Breast epithelium (tissue), 4 donors: ENCODE measurements around the gene C1R. TPM values are rescaled to one million over a fixed set of nuclear protein-coding genes. Genes with fewer than 3 reads are reported as not detected.

Source experiments
- DNase-seq, 2 donors: peaks; one replicate each; pipeline ENCODE4 v3.0.0-alpha.2; 2019; ENCODE audit warnings: low spot score in 2 of 2
- H3K27ac ChIP-seq, 2 donors: fragments of 200-600 bp; sonication (generic) in 1 of 2; one replicate each; pipeline ENCODE4 v1.5.1; 2016 to 2019; ENCODE audit warnings: mild to moderate bottlenecking in 1 of 2
- H3K27me3 ChIP-seq, 2 donors: fragments of 200-600 bp; sonication (generic) in 1 of 2; one replicate each; pipeline versions ENCODE4 v1.5.1 to v1.6.0; 2017 to 2019; ENCODE audit warnings: control low read depth in 1 of 2, mild to moderate bottlenecking in 1 of 2
- H3K36me3 ChIP-seq: fragments of 200-600 bp; one replicate; pipeline ENCODE4 v1.5.1; 2019
- H3K4me1 ChIP-seq, 2 donors: fragments of 200-600 bp; sonication (generic); one replicate each; pipeline ENCODE4 v1.5.1; 2016 to 2019; ENCODE audit warnings: control low read depth in 1 of 2
- H3K4me3 ChIP-seq, 3 donors: fragments of 200-600 bp; sonication (generic); 1 replicate in 2 of 3; 2 replicates in 1 of 3; pipeline ENCODE4 v1.5.1; 2016 to 2019; ENCODE audit warnings: mild to moderate bottlenecking in 3 of 3, moderate library complexity in 2 of 3
- H3K9me3 ChIP-seq, 2 donors: fragments of 200-600 bp; sonication (generic) in 1 of 2; one replicate each; pipeline ENCODE4 v1.5.1; 2016 to 2019; ENCODE audit warnings: control low read depth in 1 of 2
- POLR2A ChIP-seq: fragments of 450-650 bp; IDR thresholded peaks from one replicate; pipeline ENCODE4 v1.6.1; 2016; ENCODE audit warnings: antibody characterized with exemption, mild to moderate bottlenecking, moderate library complexity
- POLR2AphosphoS5 ChIP-seq, 3 donors: sonication (generic); formaldehyde crosslinking; IDR thresholded peaks; one replicate each; pipeline ENCODE4 v1.6.1; 2017; ENCODE audit warnings: antibody characterized with exemption in 3 of 3
- intact Hi-C: fragments of 100-400 bp; cut with DNase I; formaldehyde crosslinking; loops from one replicate; pipeline ENCODE4 v1.15.1; 2023; ENCODE audit warnings: low total_unique reads
- total RNA-seq, 3 donors: library from RNA; depleted of rRNA; stranded (reverse); fragments of >200 nt; gene quantifications; one replicate each; pipeline ENCODE4 v1.1.0, GENCODE V29; 2016
- TF ChIP-seq, protein P1 (sequence below), 3 donors: fragments of 450-650 bp; IDR thresholded peaks; one replicate each; pipeline ENCODE4 v1.5.1; 2016 to 2017; ENCODE audit warnings: antibody characterized with exemption in 3 of 3, mild to moderate bottlenecking in 3 of 3, moderate library complexity in 3 of 3

Gene C1R
- total RNA-seq, 3 donors from 2014 or later, result 302 to 773 (median 582) TPM

DNA sequence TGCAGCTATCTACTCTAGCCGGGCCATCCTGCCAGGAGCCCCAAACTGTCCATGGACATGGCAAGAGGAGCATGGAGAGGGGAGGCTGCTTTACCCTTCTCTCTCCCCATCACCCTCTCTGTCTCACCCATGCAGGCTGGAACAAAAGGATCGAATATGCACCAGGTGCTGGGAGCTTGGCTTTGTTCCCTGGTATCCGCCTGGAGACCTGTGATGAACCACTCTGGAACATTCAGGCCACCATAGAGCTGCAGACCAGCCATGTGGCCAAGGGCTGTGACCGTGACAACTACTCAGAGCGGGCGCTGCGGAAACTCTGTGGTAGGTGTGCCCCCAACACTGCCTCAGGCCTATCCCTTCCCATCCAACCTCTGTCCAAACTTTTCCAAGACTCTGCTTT is 43.8 kb upstream of the C1R start:
- Histone ChIP-seq H3K36me3 (no peaks in the 10 kb centered on the region), H3K27ac (no peak overlapping the region), H3K4me1 (no peaks in the 10 kb centered on the region), H3K27me3 (no peaks in the 10 kb centered on the region), H3K4me3 (no peak overlapping the region), H3K9me3 (no peaks in the 10 kb centered on the region)
- intact Hi-C loops, result no loop called here
- TF ChIP-seq, protein P1, sequence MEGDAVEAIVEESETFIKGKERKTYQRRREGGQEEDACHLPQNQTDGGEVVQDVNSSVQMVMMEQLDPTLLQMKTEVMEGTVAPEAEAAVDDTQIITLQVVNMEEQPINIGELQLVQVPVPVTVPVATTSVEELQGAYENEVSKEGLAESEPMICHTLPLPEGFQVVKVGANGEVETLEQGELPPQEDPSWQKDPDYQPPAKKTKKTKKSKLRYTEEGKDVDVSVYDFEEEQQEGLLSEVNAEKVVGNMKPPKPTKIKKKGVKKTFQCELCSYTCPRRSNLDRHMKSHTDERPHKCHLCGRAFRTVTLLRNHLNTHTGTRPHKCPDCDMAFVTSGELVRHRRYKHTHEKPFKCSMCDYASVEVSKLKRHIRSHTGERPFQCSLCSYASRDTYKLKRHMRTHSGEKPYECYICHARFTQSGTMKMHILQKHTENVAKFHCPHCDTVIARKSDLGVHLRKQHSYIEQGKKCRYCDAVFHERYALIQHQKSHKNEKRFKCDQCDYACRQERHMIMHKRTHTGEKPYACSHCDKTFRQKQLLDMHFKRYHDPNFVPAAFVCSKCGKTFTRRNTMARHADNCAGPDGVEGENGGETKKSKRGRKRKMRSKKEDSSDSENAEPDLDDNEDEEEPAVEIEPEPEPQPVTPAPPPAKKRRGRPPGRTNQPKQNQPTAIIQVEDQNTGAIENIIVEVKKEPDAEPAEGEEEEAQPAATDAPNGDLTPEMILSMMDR (IDR thresholded peaks at IDR 0.05), result no peak
- DNase-seq, result no peak

DNA sequence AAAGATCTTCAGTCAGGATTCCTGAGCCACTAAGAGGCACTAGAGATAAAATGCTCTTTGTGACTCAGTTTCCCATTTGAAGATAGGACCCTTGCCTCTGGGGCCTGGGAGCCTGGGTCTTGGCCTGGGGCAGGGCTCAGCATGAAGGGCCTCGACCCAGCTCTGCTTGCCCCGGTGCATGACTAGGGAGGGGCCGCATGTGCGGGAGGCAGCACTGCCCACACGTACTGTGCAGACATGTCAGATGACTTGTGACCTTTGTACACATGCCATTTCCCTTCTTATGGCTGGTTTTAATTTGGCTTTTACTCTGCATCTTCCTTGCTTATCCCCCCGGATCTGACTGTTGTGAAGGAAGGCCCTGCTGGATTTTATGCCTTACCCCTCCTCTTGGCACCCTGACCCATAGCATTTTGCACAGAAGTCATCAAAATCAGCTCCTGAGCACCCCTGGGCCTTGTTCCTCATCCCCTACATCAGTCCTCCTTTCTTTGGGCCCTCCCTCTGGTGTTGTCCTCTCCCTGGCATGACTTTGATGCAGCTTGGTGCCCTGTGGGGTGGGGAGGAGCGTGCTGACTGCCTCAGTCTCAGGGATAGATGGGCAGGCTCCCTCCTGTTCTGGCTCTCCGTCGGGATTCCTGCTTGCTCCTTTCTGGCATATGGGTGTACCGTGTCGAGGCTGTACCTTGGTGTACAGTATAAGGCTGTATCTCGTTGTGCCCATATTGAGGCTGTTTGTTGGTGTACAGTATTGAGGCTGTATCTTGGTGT is 42.3 kb upstream of the C1R start:
- Histone ChIP-seq H3K4me3 (no peak overlapping the region), H3K27me3 (no peaks in the 10 kb centered on the region), H3K9me3 (no peaks in the 10 kb centered on the region), H3K27ac (no peak overlapping the region), H3K4me1 (no peaks in the 10 kb centered on the region), H3K36me3 (no peaks in the 10 kb centered on the region)
- intact Hi-C loops, result no loop called here
- TF ChIP-seq POLR2A (no peak), POLR2AphosphoS5 (IDR thresholded peaks at IDR 0.05) (no peak)
- TF ChIP-seq, protein P1 (IDR thresholded peaks at IDR 0.05), result no peak
- no peak for DNase-seq

DNA sequence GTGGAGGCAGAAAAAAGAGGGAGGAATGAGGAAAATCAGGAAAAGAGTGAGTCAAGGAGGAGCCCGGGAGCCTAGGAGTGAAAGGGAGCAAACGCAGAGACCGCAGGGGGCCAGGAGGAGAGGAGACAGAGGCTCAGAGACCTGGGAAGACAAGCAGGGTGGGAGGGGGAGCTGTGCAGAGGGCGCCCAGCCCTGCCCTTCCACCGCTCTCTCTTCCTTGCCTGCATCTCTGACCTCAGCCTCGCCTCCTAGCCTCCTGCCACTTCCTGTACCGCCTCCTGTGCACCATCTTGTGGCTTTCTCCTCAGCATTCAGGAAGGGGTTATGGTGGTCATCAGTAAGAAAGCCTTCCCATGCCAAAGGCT is 39.2 kb upstream of the C1R start:
- H3K36me3 ChIP-seq, result no peaks in the 10 kb centered on the region
- TF ChIP-seq POLR2AphosphoS5 (IDR thresholded peaks at IDR 0.05) (no peak), POLR2A (no peak)
- TF ChIP-seq, protein P1 (IDR thresholded peaks at IDR 0.05), result no peak
- H3K27ac ChIP-seq, result peak overlapping the region; percentile 85 to 93
- DNase-seq, result no peak
- H3K9me3 ChIP-seq, result no peaks in the 10 kb centered on the region
- H3K4me3 ChIP-seq, result peak overlapping the region in 2 of 3 donors; percentile 76 to 90
- H3K4me1 ChIP-seq, result no peaks in the 10 kb centered on the region
- no peaks in the 10 kb centered on the region for H3K27me3 ChIP-seq
- intact Hi-C loops, result no loop called here

DNA sequence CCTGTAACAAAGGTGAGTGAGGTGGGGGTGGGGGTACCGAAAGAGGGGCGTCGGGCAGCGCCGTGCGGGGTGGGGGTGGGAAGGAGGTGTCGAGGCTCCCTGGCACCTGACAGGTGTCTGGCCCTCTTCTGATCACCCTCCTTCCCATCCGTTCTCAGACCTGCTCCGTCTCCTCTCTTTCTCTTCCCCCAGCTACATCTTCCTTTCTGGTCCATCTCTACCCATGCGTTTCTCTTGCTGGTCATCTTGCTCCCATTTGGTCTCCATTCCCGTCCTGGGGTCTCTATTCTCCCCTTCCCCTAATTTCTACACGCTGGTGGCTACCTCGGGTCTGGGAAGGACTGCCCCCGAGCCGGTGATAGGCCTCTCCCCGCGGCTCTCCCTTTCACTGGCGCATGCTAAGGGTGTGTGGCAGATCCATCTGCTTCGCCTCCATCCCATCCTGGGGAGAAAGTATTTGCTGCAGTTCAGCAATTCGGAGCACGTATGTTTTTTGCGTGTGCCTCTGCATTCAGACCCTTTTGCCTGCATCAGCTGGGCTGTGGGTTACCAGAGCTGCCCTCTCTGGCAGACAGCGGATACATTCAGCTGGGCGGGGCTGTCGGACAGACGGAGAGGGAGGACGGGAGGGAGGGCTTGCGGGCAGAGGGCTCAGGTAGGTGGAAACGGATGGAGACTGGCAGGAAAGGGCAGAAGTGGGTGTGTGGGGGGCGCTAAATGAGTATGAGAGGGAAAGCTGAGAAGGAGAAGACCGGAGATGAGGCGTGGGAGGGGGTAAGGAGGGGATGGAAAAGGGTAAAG is 38.7 kb upstream of the C1R start:
- H3K9me3 ChIP-seq, result no peaks in the 10 kb centered on the region
- intact Hi-C loops, result no loop called here
- DNase-seq, result peak in 1 of 2 donors; percentile 53
- TF ChIP-seq POLR2AphosphoS5 (IDR thresholded peaks at IDR 0.05) (no peak), POLR2A (no peak)
- TF ChIP-seq, protein P1 (IDR thresholded peaks at IDR 0.05), result no peak
- peak overlapping the region; percentile 85 to 93 for H3K27ac ChIP-seq
- no peaks in the 10 kb centered on the region for H3K4me1 ChIP-seq
- peak overlapping the region; percentile 48 to 90 (median 76) for H3K4me3 ChIP-seq
- no peaks in the 10 kb centered on the region for H3K27me3 ChIP-seq
- no peaks in the 10 kb centered on the region for H3K36me3 ChIP-seq
